AG09319 (cell line): ENCODE data around the gene STT3A.

Experiments used
- DNase-seq: peaks from one replicate; pipeline ENCODE4 v3.0.0-alpha.2; 2010; ENCODE audit warnings: low read depth; ENCODE audit errors: extremely low read depth
- TF ChIP-seq, protein P1 (sequence below): IDR thresholded peaks from 2 replicates; pipeline ENCODE4 v1.5.1; 2011; ENCODE audit warnings: low read depth, mild to moderate bottlenecking, inconsistent platforms, low read length, moderate library complexity

STT3A gene

DNA sequence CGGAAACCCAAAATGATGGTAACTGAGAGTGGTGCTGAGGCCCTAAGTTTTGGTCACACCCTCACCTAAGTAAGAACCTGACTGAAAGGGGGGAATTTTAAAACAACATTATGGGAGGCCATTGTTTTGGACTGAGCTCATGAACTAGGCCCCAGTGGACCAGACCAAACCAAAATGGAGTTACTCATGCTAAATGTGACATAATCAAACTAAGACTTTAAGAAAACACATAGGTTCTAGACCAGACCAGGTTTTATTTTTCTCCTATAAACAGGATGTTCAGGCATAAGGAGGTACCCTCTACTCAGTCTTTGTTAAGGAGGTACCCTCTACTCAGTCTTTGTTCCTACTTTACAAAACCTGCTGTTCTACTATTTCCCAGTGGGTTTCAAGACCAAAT, 30.7 kb upstream of the STT3A start:
- DNase-seq: no peak
- TF ChIP-seq, protein P1, sequence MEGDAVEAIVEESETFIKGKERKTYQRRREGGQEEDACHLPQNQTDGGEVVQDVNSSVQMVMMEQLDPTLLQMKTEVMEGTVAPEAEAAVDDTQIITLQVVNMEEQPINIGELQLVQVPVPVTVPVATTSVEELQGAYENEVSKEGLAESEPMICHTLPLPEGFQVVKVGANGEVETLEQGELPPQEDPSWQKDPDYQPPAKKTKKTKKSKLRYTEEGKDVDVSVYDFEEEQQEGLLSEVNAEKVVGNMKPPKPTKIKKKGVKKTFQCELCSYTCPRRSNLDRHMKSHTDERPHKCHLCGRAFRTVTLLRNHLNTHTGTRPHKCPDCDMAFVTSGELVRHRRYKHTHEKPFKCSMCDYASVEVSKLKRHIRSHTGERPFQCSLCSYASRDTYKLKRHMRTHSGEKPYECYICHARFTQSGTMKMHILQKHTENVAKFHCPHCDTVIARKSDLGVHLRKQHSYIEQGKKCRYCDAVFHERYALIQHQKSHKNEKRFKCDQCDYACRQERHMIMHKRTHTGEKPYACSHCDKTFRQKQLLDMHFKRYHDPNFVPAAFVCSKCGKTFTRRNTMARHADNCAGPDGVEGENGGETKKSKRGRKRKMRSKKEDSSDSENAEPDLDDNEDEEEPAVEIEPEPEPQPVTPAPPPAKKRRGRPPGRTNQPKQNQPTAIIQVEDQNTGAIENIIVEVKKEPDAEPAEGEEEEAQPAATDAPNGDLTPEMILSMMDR: no peak

DNA sequence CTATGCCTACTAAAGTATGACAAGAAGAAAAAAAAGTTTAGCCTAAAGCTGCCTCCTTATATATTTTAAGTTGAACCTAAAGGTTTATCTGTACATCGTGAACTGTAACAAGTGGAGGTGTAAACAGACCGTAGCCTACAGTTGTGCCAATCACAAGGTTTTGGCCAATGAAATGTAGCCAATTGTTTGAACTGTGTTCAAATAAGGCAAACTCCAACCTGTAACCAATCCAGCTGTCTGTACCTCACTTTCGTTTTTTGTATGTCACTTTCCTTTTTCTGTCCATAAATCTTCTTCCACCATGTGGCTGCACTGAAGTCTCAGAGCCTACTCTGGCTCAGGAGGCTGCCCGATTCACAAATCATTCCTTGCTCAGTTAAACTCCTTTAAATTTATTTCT, 30.2 kb upstream of the STT3A start:
- DNase-seq: no peak
- TF ChIP-seq, protein P1: no peak

DNA sequence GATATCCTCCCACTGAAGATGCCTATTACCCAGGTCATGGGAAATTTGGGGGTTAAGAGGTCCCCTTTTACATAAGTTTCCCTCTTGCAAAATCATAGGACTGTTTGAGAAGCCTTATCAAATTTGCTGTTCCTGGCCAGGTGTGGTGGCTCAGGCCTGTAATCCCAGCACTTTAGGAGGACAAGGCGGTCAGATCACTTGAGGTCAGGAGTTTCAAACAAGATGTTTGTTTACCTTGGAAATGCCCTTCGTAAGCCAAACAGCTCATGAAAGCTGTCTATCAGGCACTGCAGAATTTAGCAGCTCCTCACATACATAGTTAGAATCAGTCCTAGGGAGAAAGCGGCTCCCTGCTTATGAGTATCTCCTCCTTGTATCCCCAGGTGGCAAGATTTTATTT, 28.3 kb upstream of the STT3A start:
- no peak for DNase-seq
- TF ChIP-seq, protein P1: no peak

DNA sequence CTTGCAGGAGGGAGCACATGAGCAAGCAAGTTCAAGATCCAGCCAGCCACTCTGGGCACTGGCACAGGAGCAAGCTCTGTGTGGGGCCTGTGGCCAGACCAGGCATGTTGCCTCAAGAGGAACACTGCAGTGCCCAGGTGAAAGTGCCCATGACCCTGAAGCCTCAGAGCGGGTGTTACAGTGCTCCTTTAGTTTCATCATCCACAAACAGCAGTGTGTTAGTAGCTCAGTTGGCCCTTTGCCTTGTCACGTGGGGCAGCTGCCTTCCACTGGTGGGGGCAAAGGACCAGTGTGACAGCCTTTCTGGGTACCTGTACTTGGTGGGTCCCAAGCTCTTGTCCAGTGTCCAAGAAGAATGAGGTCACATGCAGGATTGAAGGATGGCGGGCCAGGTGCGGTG, 26.4 kb upstream of the STT3A start:
- TF ChIP-seq, protein P1: no peak
- no peak for DNase-seq

DNA sequence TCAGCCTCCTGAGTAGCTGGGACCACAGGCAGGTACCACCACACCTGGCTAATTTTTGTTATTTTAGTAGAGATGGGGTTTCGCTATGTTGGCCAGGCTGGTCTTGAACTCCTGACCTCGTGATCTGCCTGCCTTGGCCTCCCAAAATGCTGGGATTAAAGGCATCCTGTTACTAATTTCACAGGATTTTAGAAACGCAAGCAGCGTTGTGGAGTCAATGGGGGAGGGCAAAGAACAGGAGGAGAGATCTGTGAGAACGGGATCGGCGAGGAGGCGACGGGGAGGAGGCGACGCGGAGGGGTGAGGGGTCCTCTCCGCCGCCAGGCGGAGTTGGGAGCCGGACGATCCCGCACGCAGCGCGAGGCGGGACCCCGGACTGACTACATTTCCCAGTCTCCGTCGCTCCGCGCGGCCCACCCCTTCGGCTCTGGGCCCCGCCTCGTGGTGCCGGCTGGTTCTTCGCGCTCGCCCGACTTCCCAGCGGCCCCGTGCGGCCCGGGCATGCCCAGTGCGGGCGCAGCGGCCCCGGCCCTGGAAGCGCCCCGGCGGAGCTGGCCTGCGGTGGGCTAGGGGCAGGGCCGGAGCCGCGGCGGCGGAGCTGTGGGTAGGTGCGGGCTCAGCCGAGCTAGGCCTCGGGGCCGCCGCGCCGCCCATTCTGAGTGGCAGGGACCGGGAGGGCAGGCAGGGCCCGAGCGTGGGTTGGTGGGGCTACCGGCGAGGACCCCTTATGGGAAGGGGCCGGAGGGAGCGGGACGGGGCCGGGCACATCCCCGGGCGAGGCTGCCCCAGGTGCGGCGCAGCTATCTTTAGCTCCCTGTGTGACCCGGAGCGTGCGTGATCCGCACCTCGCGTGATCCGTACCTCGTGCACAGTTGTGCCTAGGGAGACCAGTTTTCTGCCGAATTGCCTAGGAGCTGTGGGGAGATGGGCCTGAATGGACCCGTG, 23.4 kb upstream of the STT3A start, which contains the start of gene EI24:
Gene EI24 (plus strand): TSS at position 508 of the 945 bp plus-strand sequence. CDS start 3,051 bp downstream, outside the sequence.
- TF ChIP-seq, protein P1: peak; percentile 65
- DNase-seq: peak; percentile 75

DNA sequence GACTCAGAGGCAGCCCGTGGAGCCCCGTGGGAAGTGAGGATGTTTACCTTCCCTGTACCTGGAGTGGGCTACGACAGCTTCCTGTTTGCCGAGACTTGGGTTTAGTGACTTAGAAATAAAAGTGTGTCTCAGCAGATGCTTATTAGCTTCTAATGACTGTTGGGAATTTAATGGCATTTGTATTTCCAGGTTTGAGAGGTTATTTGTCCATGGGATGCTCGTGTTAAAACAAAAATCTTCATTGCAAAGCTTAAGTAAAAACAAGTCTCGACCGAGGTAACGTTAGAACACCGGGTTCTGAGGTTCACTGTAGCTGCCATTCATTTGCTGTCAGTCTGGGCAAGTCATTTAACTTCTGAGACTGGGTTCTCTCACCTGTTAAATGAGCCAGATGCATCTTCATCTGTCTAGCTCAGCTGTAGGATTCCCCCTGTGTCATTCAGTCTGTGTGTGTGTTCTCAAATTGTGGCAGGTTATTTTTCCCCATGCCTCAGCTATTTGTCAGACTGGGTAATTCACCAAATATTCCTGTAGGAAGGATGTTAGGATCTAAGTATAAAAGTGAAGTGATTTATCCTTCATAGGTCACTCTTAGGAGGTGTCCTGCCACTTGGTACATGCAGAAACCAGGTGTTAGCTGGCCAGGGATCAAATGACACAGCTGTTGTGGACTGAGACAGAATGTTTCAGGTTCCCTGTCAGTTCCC, 22.6 kb upstream of the STT3A start:
- DNase-seq: no peak
- TF ChIP-seq, protein P1: no peak

DNA sequence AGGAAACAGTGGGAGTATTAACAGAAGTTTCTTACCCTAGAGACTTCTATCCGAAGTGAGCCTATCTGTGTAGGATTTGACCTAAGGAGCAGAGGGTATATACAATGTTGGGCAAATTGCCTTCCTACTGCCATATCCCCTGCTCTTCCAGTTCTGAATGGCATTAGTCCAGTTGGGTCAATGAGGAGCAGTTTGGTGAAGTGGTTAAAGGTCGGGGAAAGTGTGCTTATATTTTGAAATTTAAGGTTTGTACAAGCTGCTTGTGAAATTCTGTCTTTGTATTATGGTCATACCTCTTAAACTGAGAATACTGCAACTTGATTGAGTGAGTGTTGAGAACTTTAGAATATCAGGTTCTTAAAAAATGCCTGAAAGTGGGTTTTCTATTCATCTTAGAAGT, 21.7 kb upstream of the STT3A start:
- DNase-seq: no peak
- TF ChIP-seq, protein P1: no peak
